Measurements from ENCODE around the gene SPDYC. TPM values are rescaled to one million over a fixed set of nuclear protein-coding genes. Genes with fewer than 3 reads are reported as not detected.

SPDYC gene
- total and polyA plus RNA-seq, 2 of the 13 experiments (the other 11 are each of a cell fraction or from before 2014, with no cell fraction given) = 0.15 to 0.33 TPM

DNA sequence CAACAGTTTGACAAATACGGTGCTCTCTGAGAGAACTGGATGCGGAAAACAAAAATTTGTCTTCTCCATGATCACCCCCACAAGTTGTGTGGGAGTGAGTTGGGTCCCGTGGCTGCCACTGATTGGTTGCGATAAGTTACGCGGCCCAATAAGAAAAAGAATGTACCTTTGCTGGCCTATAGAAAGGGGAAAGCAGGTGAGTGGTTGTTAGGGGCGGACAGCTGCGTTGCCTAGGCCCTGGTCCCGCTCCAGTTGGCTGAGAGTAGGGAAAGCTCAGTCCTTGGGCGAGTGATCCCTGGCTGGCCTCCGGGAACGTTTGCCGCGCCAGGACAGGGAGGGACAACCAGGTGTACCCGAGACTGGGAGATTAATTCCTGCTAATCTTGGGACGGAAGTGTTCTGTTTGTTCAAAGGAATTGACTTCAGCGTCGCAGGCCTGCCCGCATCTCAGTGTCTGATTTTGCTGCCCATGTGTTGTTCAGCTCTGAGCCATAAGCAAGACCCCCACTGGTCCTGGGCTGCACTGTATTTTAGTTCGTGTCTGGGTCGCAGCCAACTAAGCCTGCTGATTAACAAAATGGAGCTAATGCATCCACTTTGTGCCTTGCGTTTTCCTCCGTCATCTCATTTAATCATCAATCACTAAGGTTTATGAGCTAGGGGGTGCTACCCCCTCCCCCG is 34.9 kb upstream of the SPDYC start (continued):
- TF ChIP-seq ZNF616 (CRISPR knock-in tag; IDR thresholded peaks at IDR 0.05; ENCODE audit: low read depth) = no peak
- peak; percentile 30; the same call in 1 of the 2 replicates for TF ChIP-seq CCDC6 (CRISPR knock-in tag; IDR thresholded peaks at IDR 0.05)
- TF ChIP-seq SIN3B (IDR thresholded peaks at IDR 0.05; ENCODE audit: low read length) = 0 out of 2 replicates have a peak, but pooled peaks have one; percentile 10
- no peak for TF ChIP-seq ZSCAN22 (CRISPR knock-in tag; IDR thresholded peaks at IDR 0.05)
- 0 out of 2 replicates have a peak, but pooled peaks have one; percentile 28 for TF ChIP-seq NKX3-1 (CRISPR knock-in tag; IDR thresholded peaks at IDR 0.05)
- TF ChIP-seq MIXL1 (CRISPR knock-in tag; IDR thresholded peaks at IDR 0.05) = peak; percentile 32; the same call in 1 of the 2 replicates
- TF ChIP-seq CBX1 (IDR thresholded peaks at IDR 0.05; ENCODE audit: low read depth) = no peak
- TF ChIP-seq, protein P1, sequence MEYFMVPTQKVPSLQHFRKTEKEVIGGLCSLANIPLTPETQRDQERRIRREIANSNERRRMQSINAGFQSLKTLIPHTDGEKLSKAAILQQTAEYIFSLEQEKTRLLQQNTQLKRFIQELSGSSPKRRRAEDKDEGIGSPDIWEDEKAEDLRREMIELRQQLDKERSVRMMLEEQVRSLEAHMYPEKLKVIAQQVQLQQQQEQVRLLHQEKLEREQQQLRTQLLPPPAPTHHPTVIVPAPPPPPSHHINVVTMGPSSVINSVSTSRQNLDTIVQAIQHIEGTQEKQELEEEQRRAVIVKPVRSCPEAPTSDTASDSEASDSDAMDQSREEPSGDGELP (IDR thresholded peaks at IDR 0.05; ENCODE audit: borderline replicate concordance, low read depth) = peak; percentile 45; the same call in 1 of the 2 replicates
- TF ChIP-seq, protein P2, sequence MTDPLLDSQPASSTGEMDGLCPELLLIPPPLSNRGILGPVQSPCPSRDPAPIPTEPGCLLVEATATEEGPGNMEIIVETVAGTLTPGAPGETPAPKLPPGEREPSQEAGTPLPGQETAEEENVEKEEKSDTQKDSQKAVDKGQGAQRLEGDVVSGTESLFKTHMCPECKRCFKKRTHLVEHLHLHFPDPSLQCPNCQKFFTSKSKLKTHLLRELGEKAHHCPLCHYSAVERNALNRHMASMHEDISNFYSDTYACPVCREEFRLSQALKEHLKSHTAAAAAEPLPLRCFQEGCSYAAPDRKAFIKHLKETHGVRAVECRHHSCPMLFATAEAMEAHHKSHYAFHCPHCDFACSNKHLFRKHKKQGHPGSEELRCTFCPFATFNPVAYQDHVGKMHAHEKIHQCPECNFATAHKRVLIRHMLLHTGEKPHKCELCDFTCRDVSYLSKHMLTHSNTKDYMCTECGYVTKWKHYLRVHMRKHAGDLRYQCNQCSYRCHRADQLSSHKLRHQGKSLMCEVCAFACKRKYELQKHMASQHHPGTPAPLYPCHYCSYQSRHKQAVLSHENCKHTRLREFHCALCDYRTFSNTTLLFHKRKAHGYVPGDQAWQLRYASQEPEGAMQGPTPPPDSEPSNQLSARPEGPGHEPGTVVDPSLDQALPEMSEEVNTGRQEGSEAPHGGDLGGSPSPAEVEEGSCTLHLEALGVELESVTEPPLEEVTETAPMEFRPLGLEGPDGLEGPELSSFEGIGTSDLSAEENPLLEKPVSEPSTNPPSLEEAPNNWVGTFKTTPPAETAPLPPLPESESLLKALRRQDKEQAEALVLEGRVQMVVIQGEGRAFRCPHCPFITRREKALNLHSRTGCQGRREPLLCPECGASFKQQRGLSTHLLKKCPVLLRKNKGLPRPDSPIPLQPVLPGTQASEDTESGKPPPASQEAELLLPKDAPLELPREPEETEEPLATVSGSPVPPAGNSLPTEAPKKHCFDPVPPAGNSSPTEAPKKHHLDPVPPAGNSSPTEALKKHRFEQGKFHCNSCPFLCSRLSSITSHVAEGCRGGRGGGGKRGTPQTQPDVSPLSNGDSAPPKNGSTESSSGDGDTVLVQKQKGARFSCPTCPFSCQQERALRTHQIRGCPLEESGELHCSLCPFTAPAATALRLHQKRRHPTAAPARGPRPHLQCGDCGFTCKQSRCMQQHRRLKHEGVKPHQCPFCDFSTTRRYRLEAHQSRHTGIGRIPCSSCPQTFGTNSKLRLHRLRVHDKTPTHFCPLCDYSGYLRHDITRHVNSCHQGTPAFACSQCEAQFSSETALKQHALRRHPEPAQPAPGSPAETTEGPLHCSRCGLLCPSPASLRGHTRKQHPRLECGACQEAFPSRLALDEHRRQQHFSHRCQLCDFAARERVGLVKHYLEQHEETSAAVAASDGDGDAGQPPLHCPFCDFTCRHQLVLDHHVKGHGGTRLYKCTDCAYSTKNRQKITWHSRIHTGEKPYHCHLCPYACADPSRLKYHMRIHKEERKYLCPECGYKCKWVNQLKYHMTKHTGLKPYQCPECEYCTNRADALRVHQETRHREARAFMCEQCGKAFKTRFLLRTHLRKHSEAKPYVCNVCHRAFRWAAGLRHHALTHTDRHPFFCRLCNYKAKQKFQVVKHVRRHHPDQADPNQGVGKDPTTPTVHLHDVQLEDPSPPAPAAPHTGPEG (CRISPR knock-in tag; IDR thresholded peaks at IDR 0.05) = 0 out of 2 replicates have a peak, but pooled peaks have one; percentile 29
- no peak for TF ChIP-seq ARID2 (CRISPR knock-in tag; IDR thresholded peaks at IDR 0.05; ENCODE audit: borderline replicate concordance)
- 0 out of 2 replicates have a peak, but pooled peaks have one; percentile 4 for TF ChIP-seq ARNTL (CRISPR knock-in tag; IDR thresholded peaks at IDR 0.05)
- TF ChIP-seq ISL2 (CRISPR knock-in tag; IDR thresholded peaks at IDR 0.05) = 0 out of 2 replicates have a peak, but pooled peaks have one; percentile 13
- TF ChIP-seq, protein P3, sequence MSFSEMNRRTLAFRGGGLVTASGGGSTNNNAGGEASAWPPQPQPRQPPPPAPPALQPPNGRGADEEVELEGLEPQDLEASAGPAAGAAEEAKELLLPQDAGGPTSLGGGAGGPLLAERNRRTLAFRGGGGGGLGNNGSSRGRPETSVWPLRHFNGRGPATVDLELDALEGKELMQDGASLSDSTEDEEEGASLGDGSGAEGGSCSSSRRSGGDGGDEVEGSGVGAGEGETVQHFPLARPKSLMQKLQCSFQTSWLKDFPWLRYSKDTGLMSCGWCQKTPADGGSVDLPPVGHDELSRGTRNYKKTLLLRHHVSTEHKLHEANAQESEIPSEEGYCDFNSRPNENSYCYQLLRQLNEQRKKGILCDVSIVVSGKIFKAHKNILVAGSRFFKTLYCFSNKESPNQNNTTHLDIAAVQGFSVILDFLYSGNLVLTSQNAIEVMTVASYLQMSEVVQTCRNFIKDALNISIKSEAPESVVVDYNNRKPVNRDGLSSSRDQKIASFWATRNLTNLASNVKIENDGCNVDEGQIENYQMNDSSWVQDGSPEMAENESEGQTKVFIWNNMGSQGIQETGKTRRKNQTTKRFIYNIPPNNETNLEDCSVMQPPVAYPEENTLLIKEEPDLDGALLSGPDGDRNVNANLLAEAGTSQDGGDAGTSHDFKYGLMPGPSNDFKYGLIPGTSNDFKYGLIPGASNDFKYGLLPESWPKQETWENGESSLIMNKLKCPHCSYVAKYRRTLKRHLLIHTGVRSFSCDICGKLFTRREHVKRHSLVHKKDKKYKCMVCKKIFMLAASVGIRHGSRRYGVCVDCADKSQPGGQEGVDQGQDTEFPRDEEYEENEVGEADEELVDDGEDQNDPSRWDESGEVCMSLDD (CRISPR knock-in tag; IDR thresholded peaks at IDR 0.05; ENCODE audit: borderline replicate concordance) = no peak
- peak; percentile 92 for TF ChIP-seq NFYB (CRISPR knock-in tag; IDR thresholded peaks at IDR 0.05)
- TF ChIP-seq, protein P4, sequence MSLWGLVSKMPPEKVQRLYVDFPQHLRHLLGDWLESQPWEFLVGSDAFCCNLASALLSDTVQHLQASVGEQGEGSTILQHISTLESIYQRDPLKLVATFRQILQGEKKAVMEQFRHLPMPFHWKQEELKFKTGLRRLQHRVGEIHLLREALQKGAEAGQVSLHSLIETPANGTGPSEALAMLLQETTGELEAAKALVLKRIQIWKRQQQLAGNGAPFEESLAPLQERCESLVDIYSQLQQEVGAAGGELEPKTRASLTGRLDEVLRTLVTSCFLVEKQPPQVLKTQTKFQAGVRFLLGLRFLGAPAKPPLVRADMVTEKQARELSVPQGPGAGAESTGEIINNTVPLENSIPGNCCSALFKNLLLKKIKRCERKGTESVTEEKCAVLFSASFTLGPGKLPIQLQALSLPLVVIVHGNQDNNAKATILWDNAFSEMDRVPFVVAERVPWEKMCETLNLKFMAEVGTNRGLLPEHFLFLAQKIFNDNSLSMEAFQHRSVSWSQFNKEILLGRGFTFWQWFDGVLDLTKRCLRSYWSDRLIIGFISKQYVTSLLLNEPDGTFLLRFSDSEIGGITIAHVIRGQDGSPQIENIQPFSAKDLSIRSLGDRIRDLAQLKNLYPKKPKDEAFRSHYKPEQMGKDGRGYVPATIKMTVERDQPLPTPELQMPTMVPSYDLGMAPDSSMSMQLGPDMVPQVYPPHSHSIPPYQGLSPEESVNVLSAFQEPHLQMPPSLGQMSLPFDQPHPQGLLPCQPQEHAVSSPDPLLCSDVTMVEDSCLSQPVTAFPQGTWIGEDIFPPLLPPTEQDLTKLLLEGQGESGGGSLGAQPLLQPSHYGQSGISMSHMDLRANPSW (CRISPR knock-in tag; IDR thresholded peaks at IDR 0.05; ENCODE audit: borderline replicate concordance) = no peak; the same call in 1 of the 2 replicates
- no peak; the same call in 1 of the 2 replicates for TF ChIP-seq BORCS8-MEF2B (CRISPR knock-in tag; IDR thresholded peaks at IDR 0.05)
- no peak for TF ChIP-seq RARA (CRISPR knock-in tag; IDR thresholded peaks at IDR 0.05)
- 0 out of 2 replicates have a peak, but pooled peaks have one; percentile 11 for TF ChIP-seq ZNF792 (CRISPR knock-in tag; IDR thresholded peaks at IDR 0.05)

All from HepG2 (cell line).